Heart left ventricle (tissue), 16 donors: ENCODE data around the gene ELL3. TPM values are rescaled to one million over a fixed set of nuclear protein-coding genes. Genes with fewer than 3 reads are reported as not detected.

Experiments used
- ATAC-seq, 4 donors: fragments of 200-7000 bp; cut with Tn5 transposase; one replicate each; pipeline ENCODE4 v1.9.1; 2020 to 2022; ENCODE audit warnings: moderate library complexity in 4 of 4, mild to moderate bottlenecking in 3 of 4, moderate number of reproducible peaks in 1 of 4
- DNase-seq, 5 donors: peaks; one replicate each; pipeline ENCODE4 v3.0.0-alpha.2; 2020
- H3K27ac ChIP-seq, 12 donors: fragments of 200-600 bp; sonication (generic) in 4 of 12; one replicate each; pipeline versions ENCODE4 v1.5.0 to v1.8.0; 2016 to 2022; ENCODE audit warnings: mild to moderate bottlenecking in 2 of 12
- H3K27me3 ChIP-seq, 9 donors: fragments of 200-600 bp; sonication (generic) in 2 of 9; one replicate each; pipeline versions ENCODE4 v1.5.1 to v1.8.0; 2016 to 2022; ENCODE audit warnings: mild to moderate bottlenecking in 3 of 9
- H3K36me3 ChIP-seq, 9 donors: fragments of 200-600 bp; sonication (generic) in 2 of 9; one replicate each; pipeline versions ENCODE4 v1.5.0 to v1.8.0; 2018 to 2022; ENCODE audit warnings: mild to moderate bottlenecking in 2 of 9
- H3K4me1 ChIP-seq, 12 donors: fragments of 200-600 bp; sonication (generic) in 4 of 12; one replicate each; pipeline versions ENCODE4 v1.5.0 to v1.8.0; 2016 to 2022; ENCODE audit warnings: mild to moderate bottlenecking in 3 of 12
- H3K4me3 ChIP-seq, 12 donors: fragments of 200-600 bp; sonication (generic) in 4 of 12; one replicate each; pipeline versions ENCODE4 v1.5.0 to v1.8.0; 2017 to 2022; ENCODE audit warnings: mild to moderate bottlenecking in 9 of 12, moderate library complexity in 4 of 12
- H3K9me3 ChIP-seq, 12 donors: fragments of 200-600 bp; sonication (generic) in 4 of 12; one replicate each; pipeline versions ENCODE4 v1.5.0 to v1.8.0; 2016 to 2022; ENCODE audit warnings: mild to moderate bottlenecking in 1 of 12
- CTCF ChIP-seq, 12 donors: fragments of 200-600 bp; sonication (generic) in 4 of 12; IDR thresholded peaks; one replicate each; pipeline versions ENCODE4 v1.5.0 to v1.8.0; 2018 to 2022; ENCODE audit warnings: antibody characterized with exemption in 12 of 12, mild to moderate bottlenecking in 5 of 12
- POLR2A ChIP-seq, 2 donors: fragments of 450-650 bp; IDR thresholded peaks; one replicate each; pipeline ENCODE4 v1.6.1; 2017; ENCODE audit warnings: antibody characterized with exemption in 2 of 2, mild to moderate bottlenecking in 2 of 2, moderate library complexity in 2 of 2
- WGBS, 4 donors: extraction: QIAGEN DNeasy Blood & Tissue Kit in 2 of 4; methylation state at CpG; one replicate each; pipeline versions ENCODE4 v1.1.5 to v1.1.7; 2013 to 2018; 5-methylcytosine and 5-hydroxymethylcytosine counted together
- intact Hi-C, 10 donors: fragments of 100-400 bp; cut with DNase I; formaldehyde crosslinking; loops; one replicate each; pipeline versions ENCODE4 v1.11.1 to v1.14.2; 2022
- polyA plus RNA-seq, 2 donors: library from polyadenylated mRNA; stranded (reverse); fragments of 200-250 nt; gene quantifications; one replicate each; pipeline ENCODE4 v1.2.3, GENCODE V29; 2013
- total RNA-seq, 9 donors: library from RNA; depleted of rRNA in 2 of 9; stranded (reverse); fragments of >200 nt in 2 of 9; fragmentation: NEBNext Ultra II Directional in 3 of 9; extraction: Animal tissue kit (Norgen Biotek cat#: 25700) in 3 of 9; gene quantifications; one replicate each; pipeline versions ENCODE4 v1.1.0 to v1.2.4, GENCODE V29; 2016 to 2023
- donor health status: ischemic (EF 13 %, LVEDD 7.1; RV severe dilation, severe dysfunction).
- donor health status: healthy with polysubstance abuse.
- donor health status: DM: no; HTN: yes; CAD: no.
- donor health status: DM: no; HTN: no; CAD: no.
- donor health status: ischemic (EF 25% LVEDD 6.9; RV normal size, moderate dysfunction).
- donor health status: ischemic (EF 25% LVEDD 5.7; RV mildly dilated, moderate dysfunction).
- donor health status: healthy.
- donor health status: DM: yes; HTN: yes; CAD: no.
- donor health status: ischemic (EF 35%, LVEDD 5.7; RV mildly dilated, moderate dysfunction).
- donor health status: nonischemic (EF 11% LVEDD 7.7; RV severe dilation, severe dysfunction).
- donor health status: DM: yes; HTN: yes; CAD: no.
- donor health status: PGD.
- donor health status: ischemic (EF 29% LVEDD 5.4; RV normal size, mild dysfunction).
- donor health status: nonischemic (EF 23%, LVEDD 6.1; RV moderate dilation, normal function).

Gene ELL3
- total and polyA plus RNA-seq, 11 donors, result 0.35 to 6.3 (median 1.0) TPM

- peak; percentile 100 for DNase-seq
- TF ChIP-seq CTCF (IDR thresholded peaks at IDR 0.05) (no peak), POLR2A (IDR thresholded peaks at IDR 0.05) (peak; percentile 98)
- peak within 1 kb of the TSS; percentile 86 to 100 (median 96) for H3K27ac ChIP-seq
- H3K4me1 ChIP-seq, result peaks cover 4 to 50% (median 36%) of the 10 kb centered on the region in 12 donors
- H3K9me3 ChIP-seq, result no peaks in the 10 kb centered on the region
- 0 to 2% (median 0%) methylated on average over 57 to 66 of the region's 66 CpGs for WGBS, 4 donors
- no peaks in the 10 kb centered on the region for H3K27me3 ChIP-seq
- intact Hi-C loops, result loop anchor here in 2 of 10 donors (1.0 to 5.0 kb wide), 2 partner anchors 32 to 635 kb away; partner anchors contain the start of genes CTDSPL2 (in 1 of the 2) and MFAP1 (in 1 of the 2)
- peak within 1 kb of the TSS; percentile 60 to 100 (median 85) for H3K4me3 ChIP-seq
- peak; percentile 96 to 98 (median 97) for ATAC-seq
- H3K36me3 ChIP-seq, result peaks cover 0 to 41% (median 37%) of the 10 kb centered on the region in 9 donors
These were observed 15.4 kb upstream of the ELL3 start, which contains the start of gene SERF2 for GRCh38 chr15:43791993-43792760. TSS of gene SERF2 (plus strand) at chr15:43792320. CDS start at chr15:43792377, 57 bp downstream.

- H3K4me1 ChIP-seq, result peaks cover 0 to 22% (median 16%) of the 10 kb centered on the region in 12 donors
- TF ChIP-seq POLR2A (IDR thresholded peaks at IDR 0.05) (no peak), CTCF (IDR thresholded peaks at IDR 0.05) (no peak)
- intact Hi-C loops, result no loop called here
- no peak for DNase-seq
- WGBS, 4 donors, result 96 to 99% (median 98%) methylated on average over 3 of the region's 3 CpGs
- H3K9me3 ChIP-seq, result no peaks in the 10 kb centered on the region
- no peaks in the 10 kb centered on the region for H3K27me3 ChIP-seq
- H3K4me3 ChIP-seq, result no peak overlapping the region
- no peak overlapping the region for H3K27ac ChIP-seq
- no peak for ATAC-seq
- H3K36me3 ChIP-seq, result peaks cover 0 to 14% (median 11%) of the 10 kb centered on the region in 9 donors
These were observed 12.6 kb upstream of the ELL3 start for GRCh38 chr15:43789409-43789808.

DNA sequence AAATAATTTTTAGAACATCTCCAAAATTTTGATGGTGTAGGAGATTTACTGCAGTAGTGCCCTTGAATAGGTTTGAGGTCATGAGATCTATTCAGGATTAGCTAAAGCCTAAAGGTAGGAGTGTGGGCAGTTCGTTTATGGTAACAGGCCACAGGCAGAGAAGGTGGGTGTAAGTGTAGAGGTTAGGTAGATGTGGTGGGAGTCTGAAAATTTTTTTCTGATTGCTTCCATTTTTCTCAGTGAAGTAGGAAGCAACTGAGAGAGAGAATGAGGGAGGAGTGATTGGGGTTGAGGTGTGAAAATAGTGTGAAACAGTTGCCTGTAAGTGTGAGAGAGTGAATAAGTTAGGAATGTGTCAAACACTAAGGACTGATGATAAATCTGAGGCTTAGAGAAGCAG, 2.2 kb upstream of the ELL3 start:
- H3K9me3 ChIP-seq, result no peaks in the 10 kb centered on the region
- H3K27me3 ChIP-seq, result no peaks in the 10 kb centered on the region
- 87 to 94% (median 90%) methylated on average over 1 of the region's 1 CpG for WGBS, 4 donors
- intact Hi-C loops, result no loop called here
- H3K27ac ChIP-seq, result no peak overlapping the region
- peaks cover 0 to 9% (median 0%) of the 10 kb centered on the region in 9 donors for H3K36me3 ChIP-seq
- DNase-seq, result no peak
- TF ChIP-seq POLR2A (IDR thresholded peaks at IDR 0.05) (no peak), CTCF (IDR thresholded peaks at IDR 0.05) (no peak)
- H3K4me1 ChIP-seq, result peaks cover 0 to 22% (median 13%) of the 10 kb centered on the region in 12 donors
- no peak overlapping the region for H3K4me3 ChIP-seq
- no peak for ATAC-seq

GRCh38 chr15:43777267-43777914, 625 bp upstream of the ELL3 start:
- Histone ChIP-seq H3K9me3 (no peaks in the 10 kb centered on the region), H3K27me3 (no peaks in the 10 kb centered on the region), H3K27ac (peak overlapping the region; percentile 30 to 91 (median 81)), H3K36me3 (peaks cover 0 to 24% (median 15%) of the 10 kb centered on the region in 9 donors), H3K4me1 (peaks cover 0 to 22% (median 13%) of the 10 kb centered on the region in 12 donors), H3K4me3 (peak overlapping the region; percentile 43 to 83 (median 69))
- TF ChIP-seq POLR2A (IDR thresholded peaks at IDR 0.05) (peak in 1 of 2 donors; percentile 35), CTCF (IDR thresholded peaks at IDR 0.05) (peak; percentile 42 to 86 (median 70))
- intact Hi-C loops, result no loop called here
- peak; percentile 71 to 88 (median 80) for DNase-seq
- 2 to 5% (median 3%) methylated on average over 13 to 31 of the region's 31 CpGs for WGBS, 4 donors
- peak; percentile 63 to 80 (median 79) for ATAC-seq
